Fibroblast of skin of left biceps (primary cell): ENCODE measurements around the gene ANKRD12.
A peak's percentile ranks its signal among the peaks of the same experiment; 100 is the strongest.

Experiments
- DNase-seq, 2 experiments: peaks; one replicate each; pipeline ENCODE4 v3.0.0-alpha.2; 2013; ENCODE audit warnings: low read depth in 2 of 2

The ANKRD12 gene

GRCh38 chr18:9290156-9290555 lies 153.6 kb downstream of the ANKRD12 start:
- DNase-seq = no peak

DNA sequence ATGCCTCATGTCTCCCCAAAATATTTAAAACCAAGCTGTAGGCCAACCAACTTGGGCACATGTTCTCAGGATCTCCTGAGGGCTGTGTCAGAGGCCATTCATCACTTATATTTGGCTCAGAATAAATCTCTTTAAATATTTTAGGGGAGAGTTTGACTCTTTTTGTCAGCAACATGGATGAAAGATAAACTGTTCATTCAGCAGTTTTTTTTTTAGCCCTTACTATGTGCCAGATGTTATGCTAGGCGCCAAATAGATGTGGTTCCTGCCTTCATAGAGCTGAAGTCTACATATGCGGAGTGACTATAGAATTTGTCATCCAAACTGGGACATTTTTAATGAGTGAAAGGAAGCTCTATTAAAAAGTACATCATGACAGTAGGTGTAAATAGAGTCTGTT lies 155.5 kb downstream of the ANKRD12 start:
- no peak for DNase-seq

GRCh38 chr18:9293948-9294347 lies 157.4 kb downstream of the ANKRD12 start:
- no peak for DNase-seq

DNA sequence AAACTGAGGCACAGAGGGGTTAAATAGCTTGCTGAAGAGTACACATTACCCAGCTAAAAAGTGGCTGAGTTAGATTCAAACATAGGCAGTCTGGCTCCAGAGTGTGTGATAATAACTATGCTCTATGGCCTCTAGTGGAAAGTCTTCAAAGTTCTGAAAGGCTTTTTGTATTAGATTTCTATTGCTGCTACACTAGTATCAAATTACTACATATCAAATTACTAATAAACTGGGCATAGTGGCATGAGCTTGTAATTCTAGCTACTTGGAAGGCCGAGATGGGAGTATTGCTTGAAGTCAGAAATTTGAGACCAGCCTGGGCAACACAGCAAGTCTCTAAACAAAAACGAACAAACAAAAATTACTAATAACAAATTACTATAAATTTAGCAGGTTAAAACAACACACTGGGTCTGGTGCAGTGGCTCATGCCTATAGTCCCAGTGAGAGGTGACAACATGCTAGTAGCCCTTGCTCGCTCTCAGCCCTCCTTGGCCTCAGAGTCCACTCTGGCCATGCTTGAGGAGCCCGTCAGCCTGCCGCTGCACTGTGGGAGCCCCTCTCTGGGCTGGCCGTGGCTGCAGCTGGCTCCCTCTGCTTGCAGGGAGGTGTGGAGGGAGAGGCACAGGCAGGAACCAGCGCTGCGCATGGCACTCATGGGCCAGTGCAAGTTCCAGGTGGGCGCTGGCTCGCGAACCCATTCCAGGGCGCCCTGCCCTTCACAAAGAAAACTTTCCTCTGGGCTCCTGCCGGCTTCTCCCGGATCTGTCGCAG lies 159.8 kb downstream of the ANKRD12 start:
- no peak for DNase-seq

- DNase-seq = no peak
These were observed 160.4 kb downstream of the ANKRD12 start for GRCh38 chr18:9297007-9297393.

DNA sequence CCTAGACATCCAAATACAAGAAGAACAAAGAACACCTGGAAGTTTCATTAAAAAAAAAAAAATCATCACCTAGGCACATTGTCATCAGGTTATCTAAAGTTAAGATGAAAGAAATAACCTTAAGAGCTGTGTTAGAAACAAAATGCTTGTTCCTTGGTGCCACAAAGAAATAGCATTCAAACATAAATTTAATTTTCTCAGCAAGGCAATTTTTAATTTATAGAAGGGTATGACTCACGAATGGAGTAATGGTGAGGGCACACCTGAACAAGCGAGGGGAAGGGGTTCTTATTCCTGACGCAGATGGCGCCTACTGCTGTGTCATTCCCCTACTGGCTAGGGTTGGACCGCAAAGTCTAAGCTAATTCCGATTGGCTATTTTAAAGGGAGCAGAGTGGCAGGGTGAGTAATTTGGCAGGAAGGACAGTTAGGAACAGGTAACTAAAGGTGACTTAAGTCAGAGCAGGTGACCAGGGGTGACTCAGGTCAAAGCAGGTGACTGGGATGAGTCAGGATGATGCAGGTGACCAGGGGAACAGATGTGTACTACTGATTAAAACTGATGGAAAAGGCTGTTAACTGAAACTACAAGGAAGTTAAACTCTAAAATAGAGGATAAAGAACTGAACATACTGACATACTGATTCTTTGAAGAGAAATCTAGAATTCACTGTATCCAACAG lies 167.9 kb downstream of the ANKRD12 start:
- DNase-seq = no peak

- no peak for DNase-seq
These were observed 182.8 kb downstream of the ANKRD12 start for GRCh38 chr18:9319333-9319732.

DNA sequence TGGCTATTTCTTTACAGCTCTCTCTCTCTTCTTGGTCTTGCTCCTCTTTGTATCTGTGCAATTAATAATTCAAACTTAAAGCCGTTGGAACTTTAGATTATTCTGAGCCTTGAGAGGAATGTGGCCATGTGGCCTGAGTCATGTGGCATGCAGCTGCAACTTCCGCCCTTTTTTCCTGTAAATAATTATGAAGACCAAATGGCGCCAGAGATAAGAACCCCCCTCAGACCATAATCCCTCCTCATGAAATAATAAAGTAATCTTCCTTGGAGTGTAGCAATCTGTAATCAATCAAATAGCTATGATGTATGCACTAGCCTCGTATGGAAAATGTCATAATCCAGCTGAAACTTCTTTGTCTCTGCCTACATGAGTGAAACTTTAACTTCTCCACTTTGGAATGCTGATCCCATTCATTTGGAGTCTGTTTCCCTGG lies 184.5 kb downstream of the ANKRD12 start:
- DNase-seq = peak; percentile 79 to 81

DNA sequence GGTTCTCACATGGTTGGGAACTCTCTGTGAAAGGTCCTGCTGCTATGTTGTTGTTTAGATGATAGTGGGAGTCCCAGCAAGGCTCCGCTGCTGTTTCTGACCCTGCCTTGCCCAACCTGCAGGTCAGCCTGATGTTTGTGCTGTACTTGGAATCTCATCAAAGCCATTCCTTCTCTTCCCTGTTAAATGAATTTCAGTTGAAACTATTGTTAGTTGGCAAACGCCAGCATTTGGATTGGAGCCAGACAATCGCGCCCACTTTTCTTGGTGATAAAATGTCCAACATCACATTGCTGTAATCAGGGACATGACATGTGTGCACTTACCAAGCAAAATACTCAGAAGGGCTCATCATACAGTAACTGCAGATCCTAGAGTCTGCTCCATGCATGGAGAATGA lies 185.2 kb downstream of the ANKRD12 start:
- no peak for DNase-seq

DNA sequence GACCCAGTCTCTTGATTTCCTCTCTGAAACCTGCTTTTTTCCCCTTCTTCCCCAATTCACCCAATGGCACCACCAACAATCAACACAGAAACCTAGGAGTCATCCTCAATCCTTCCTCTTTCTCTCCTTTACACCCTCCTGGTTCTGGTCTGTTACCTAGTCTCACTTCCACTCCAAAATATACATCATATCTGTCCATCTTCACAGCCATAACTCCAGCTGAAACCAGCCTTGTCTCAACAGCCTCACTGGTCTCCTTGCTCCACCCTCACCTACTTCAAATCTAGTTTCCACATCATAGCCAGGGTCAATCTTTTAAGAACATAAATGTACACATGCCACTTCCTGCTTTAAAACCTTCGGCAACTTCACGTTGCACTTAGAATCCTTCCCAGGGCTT lies 186.2 kb downstream of the ANKRD12 start:
- no peak for DNase-seq

GRCh38 chr18:9323750-9324445 lies 187.3 kb downstream of the ANKRD12 start:
- DNase-seq = peak; percentile 47 to 53

DNA sequence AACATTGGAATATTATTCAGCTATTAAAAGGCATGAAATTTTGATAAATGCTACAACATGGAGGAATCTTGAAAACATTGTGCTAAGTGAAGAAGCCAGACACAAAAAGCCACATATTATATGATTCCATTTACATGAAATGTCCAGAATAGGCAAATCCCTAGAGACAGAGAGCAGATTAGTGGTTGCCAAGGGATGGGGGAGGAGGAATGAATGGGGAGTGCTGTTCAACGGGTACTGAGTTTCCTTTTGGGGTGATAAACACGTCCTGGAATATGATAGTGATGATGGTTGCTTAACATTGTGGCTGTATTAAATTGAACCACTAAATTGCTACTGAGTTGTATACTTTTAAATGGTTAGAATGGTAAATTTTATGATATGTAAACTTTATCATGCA lies 189.1 kb downstream of the ANKRD12 start:
- DNase-seq = no peak

DNA sequence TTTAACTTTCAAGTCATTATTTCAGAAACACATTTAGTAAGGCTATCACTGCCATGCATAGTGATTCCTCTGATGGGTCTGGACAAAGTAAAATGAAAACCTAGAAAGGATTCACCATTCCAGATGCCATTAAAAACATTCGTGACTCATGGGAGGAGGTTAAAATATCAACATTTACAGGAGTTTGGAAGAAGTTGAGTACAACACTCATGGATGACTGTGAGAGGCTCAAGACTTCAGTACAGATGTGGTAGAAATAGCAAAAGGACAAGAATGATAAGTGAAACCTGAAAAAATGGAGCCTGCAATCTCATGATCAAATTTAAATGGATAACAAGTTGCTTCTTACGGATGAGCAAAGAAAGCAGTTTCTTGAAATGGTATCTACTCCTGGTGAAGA lies 192.2 kb downstream of the ANKRD12 start:
- DNase-seq = no peak

- no peak for DNase-seq
These were observed 192.9 kb downstream of the ANKRD12 start for GRCh38 chr18:9329471-9329870.

- no peak for DNase-seq
These were observed 193.8 kb downstream of the ANKRD12 start for GRCh38 chr18:9330419-9330818.

DNA sequence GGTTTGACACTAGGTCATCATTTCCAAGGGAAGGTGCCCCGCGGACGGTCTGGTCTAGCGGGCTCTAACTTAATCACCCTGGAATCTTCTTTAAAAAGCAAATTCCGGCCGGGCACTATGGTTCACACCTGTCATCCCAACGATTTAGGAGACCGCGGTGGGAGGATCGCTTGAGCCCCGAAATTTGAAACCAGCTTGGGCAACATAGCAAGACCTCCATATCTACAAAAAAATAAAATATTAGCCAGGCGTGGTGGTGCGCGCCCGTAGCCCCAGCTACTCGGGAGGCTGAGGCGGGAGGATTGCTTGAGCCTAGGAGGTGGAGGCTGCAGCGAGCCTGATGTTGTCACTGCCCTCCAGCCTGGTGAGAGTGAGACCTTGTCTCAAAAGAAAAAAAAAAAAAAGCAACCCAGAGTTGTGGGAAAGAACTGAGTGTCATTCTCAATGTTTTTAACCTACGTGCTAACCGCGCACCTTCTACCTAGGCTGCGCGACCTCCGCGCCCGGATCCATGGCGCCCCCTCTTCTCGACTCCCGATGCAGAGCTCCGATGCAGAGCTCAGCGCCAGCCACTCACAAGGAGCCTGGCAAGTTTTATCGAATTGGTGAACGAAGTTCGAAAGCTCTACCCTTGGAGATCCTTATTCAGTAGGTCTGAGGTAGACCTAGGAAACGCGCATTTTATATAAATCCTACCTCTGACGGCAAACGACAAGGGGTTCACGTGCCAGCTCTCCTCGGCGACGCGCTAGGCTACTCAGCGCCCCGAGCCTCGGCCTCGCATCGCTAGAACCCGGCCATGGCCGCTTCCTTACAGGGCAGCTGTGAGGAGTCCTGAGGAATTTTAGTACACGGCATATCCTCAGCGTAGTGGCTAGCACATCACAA lies 197.1 kb downstream of the ANKRD12 start:
- DNase-seq = no peak

DNA sequence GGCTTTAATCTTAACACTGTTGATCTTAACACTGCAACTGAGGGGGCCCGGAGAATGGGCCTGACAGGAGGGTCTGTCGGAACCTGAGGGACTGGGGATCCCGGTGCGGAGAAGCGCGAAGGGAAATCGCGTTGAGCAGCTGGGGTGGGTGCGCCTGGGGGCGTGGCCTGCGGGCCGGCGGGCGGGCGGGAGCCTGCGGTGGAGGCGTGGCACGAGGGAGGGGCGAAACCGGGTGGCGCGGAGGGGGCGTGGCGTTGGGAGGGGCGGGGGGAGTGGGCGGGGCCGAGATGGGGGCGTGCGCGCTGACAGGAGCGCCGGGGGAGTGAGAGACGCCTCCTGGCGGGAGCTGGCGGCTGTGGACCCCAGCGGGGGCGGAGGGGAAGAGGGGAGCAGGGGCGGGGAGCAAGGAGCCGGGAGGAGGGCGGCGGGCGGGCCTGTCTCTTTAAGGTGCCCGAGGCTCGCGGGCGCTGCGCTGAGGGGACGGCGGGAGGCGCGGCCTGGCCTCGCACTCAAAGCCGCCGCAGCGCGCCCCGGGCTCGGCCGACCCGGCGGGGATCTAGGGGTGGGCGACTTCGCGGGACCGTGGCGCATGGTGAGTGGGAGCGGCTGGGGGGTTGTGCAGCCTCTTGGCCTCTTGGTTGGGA lies 197.9 kb downstream of the ANKRD12 start, which contains the start of gene TWSG1:
TSS of gene TWSG1 (plus strand) at position 445 of the 644 bp plus-strand sequence. CDS start 2,457 bp downstream, outside the sequence.
- peak; percentile 90 to 91 for DNase-seq

DNA sequence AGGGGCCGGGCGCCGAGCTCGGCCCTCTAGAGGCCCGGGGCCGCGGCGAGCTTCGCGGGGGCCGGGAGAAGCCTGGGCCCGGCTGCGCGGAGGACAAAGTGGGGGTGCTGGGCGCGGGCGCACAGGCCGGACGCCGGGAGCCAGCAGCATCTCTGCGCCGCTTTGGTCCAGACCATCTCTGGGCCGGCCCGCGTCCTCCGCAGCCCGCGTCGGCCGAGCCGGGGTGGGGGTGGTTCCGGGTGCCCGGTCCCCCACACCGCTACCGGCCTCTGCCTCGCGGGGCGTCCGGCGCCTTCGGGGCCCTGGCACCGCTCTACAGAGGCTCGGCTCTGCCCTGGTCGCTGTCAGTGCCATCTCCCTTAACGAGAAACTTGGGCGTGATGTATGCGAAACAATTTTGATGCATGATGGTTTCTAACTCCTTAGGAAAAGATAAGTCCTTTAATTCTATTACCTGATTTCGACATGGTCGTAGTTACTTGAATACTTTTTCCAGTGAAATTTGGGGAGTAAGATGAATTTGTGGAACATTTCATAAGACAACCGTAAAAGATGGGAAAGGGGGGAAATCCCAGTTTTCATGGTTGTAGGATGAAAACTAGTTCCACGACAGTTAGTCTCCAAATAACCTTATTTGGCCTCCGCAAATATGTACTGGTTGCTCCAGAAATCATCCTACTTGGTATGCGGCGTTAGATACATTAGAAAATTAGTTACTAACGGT lies 198.6 kb downstream of the ANKRD12 start:
- no peak for DNase-seq
